HG03354 (cell line): ENCODE measurements around the gene INSYN2B.
A peak's percentile ranks its signal among the peaks of the same experiment; 100 is the strongest.
"Not testable (repeated sequence)": the region's sequence is repeated elsewhere in the genome, so short reads cannot be mapped to it uniquely, and the experiment has no call there.

Experiments
- ATAC-seq: cut with Tn5 transposase; IDR thresholded peaks from one replicate; pipeline ENCODE4 v1.9.1; 2021; ENCODE audit warnings: mild to moderate bottlenecking; ENCODE audit not compliant: unreplicated experiment, poor library complexity, severe bottlenecking

The INSYN2B gene

GRCh38 chr5:169867347-169867746, 112.9 kb downstream of the INSYN2B start:
- ATAC-seq: no peak

DNA sequence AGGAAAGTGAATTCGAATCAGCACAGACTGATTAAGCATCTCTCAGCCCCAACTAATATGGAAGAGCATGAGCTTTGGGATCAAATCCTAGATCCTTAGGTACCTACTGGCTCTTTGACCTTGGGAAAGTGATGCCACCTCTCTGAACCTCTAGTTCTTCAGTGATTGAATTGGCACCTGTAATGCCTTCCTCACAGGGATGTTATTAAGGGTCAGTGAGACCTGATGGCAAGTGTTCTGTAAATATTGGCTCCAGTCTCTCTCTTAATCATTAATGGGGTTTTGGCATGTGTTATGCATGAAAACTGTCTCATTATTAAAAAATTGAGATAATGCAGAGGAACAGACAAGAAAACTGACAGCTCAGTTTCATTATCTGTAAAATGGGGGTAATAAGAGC, 115.8 kb downstream of the INSYN2B start:
- no peak for ATAC-seq

DNA sequence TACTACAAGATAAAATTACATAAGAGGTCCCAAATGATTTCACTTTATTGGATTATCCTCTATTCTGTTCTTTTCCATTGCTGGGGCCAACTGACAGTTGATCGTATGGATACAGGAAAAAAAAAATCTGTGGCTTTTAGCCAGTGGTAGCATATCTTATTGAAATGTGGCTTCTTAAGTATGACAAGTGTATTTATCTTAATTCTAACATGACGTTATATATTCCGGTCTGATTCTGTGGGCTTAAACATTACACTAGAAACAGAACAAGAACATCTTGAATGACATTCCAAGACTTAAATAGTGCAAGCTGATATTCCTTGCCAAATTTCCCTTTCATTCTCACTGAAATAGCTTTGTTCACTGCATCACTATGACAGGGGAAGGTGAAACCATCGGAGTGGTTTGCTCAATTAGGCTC, 117.9 kb downstream of the INSYN2B start:
- no peak for ATAC-seq

DNA sequence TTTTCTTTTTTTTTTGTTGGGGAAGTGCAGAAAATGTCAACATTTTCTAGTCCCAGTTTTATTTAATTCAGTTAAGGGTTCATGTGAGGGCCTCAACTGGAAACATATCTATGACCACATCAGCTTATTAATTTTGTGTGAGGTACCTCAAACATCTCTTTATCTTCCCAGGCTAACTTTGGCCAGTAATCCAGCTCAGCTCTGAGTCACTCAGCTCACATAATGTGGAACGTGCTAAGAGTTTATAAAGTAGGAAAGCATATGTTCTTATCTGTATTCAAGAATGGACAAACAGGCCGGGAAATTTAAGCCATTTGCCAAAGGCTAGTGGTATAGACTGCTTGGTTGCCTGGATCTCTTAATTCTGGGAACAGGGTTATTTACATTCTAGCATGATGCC, 118.4 kb downstream of the INSYN2B start:
- ATAC-seq: no peak

GRCh38 chr5:169861433-169861832, 118.9 kb downstream of the INSYN2B start:
- no peak for ATAC-seq

DNA sequence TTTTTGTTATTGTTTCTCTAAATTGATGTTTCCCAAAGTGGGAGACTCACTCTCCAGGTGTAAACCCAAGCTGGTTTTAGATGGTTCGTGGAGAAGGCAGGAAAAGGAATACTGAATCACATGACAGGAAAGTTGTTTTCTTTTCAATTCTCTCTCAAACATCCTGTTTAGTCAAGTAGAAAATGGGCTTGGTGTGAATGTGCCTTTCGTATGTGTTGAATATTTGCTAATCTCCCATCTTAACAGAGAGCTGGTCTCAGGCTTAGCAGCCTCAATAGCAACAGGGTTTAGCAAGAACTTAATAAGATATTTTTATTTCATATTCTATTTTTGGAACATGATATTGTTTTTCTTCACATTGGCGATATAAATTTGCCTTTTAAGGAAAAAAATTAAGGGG, 119.7 kb downstream of the INSYN2B start:
- peak; percentile 60 for ATAC-seq

DNA sequence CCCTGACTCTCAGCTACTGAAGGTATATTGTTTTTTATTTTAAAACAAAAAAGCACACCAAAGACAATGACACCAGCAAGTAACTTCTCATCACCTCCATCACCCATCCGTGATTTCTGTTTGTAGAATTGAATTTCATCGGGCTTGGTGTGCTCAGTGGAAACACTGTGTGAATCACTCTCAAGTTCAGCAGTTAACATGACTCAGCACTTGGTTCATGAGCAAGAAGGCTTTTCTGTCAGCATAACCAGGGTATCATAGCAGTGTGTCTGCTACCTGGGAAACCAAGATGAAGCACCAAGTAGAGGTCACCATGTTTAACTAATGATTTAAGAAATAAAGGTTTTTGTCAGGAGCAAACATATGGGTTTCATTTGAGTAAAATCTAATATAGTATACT, 123.7 kb downstream of the INSYN2B start:
- ATAC-seq: no peak

DNA sequence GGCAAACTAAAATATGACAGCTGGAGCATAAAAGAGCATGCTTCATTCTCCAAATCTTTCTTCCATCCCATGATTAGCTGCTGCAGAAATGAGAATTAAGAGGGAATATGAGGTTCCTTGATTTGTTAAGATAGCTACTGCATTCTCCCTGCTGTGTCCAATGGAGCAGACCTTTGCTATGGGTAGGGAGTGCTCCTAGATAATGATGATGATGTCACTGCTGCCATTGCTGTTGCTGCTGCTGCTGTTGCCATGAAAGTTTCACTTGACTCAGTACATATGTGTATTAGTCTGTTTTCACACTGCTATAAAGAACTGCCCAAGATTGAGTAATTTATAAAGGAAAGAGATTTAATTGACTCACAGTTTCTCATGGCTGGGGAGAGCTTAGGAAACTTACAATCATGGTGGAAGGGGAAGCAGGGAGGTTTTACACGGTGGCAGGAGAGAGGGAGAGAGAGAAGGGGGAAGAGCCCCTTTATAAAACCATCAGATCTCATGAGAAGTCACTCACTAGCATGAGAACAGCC, 128.9 kb downstream of the INSYN2B start:
- ATAC-seq: no peak

GRCh38 chr5:169850409-169850808, 129.9 kb downstream of the INSYN2B start:
- no peak for ATAC-seq

DNA sequence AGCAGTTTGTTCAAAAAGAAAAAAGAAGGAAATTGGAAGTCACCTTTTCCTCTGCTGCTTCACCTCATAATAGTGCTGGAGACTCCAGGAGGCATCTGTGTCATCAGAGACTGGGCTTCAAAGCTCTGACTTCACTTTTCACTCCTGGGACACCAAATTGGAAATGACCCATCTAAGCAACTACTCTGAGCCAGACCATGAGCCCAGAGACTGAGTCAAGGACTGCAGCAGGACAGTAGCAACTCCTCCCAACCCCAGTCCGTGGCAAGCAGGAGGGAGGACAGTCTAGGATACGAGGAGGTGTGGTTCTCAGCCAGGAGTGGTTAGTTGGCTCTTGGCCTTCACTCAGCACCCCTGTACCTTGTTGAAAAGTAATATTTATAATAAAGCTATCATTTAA, 131.5 kb downstream of the INSYN2B start:
- ATAC-seq: no peak

DNA sequence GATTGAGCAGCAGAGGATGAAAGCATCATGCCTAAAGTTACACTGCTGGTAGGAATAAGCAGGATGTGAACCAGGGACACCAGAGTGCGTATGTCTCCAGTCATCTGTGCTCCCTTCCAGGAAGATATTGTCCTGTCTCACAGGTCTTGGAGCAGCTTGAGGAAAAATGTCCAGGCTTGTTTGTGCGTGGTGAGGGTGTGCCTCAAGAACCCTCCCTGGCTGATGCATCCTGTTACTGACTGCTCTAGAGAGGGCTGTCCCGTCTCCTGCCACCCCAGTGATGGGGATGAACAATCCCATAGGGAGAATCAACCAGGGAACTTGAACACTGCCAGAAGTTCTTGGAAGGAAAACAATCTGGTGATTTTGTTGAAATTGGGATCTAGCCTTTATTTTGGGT, 132.0 kb downstream of the INSYN2B start:
- no peak for ATAC-seq

GRCh38 chr5:169847519-169847918, 132.8 kb downstream of the INSYN2B start:
- no peak for ATAC-seq

DNA sequence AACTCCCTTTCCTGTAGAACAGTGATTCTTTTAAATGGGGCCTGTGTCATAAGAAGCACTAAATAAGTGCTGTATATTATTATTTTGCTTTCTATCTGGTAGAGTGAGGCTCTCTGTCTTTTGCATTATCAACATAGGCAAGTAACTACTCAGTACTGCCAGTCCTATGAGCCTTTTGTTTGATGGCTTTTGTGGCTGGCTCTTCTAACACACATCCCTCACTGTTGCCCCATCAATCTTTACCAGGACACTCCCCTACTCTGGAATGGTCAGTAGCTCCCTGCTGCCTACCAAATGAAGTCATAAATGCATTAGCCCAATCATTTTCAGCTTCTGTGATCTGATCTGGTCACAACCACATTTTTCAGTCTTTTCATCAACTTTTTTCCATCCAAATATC, 137.6 kb downstream of the INSYN2B start:
- no peak for ATAC-seq

GRCh38 chr5:169840405-169840804, 139.9 kb downstream of the INSYN2B start:
- no peak for ATAC-seq

GRCh38 chr5:169838688-169839087, 141.6 kb downstream of the INSYN2B start:
- peak; percentile 82 for ATAC-seq

DNA sequence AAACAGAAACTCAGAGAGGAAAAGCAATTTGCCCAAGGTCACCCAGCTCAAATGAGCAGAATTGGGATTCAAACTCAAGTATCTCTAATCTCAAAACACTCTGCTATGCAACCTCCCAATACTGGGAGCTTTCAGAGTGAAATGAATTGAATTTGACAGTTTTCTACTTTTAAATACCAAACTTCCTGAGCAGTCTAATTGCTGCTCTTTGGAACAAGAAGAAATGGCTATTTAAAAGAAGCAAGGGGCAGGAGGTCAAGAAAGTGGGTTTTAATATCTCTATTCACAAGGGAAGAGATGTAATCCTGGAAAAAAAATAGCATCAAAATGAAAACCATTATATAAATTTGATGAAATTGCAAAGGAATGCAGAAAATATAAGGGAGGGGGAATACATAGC, 142.6 kb downstream of the INSYN2B start:
- no peak for ATAC-seq

DNA sequence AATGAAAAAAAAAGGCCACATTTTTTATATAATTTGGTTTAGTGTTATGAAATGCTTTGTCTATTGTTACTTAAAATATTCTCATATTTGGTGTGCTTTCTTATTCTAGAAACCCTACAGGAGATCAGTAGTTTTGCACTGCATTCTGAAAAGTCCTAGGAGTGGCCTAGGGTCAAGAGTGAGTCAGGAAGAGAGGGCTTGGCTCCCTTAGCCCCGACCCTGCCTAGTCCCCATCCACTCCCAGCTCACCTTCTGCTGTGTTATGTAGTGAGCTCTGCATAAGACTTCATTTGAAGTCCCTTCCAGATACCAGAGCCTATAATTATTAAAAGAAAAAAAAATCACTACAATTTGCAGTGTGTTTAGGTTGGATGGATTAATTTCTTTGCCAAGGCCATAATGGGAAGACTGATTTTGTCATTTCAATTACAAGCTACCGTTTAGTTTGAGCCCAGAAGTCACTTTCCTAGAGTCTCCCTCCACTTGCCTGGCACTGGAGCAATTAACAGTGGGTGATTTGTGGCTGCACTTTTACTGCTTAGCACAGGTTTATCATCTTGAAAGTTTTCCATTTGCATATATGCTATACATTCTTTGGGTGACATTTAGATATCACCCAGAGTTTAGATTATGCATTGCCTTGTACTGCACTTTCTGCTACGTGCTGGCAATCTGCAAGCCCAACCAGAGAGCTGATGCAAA, 143.3 kb downstream of the INSYN2B start:
- ATAC-seq: no peak

DNA sequence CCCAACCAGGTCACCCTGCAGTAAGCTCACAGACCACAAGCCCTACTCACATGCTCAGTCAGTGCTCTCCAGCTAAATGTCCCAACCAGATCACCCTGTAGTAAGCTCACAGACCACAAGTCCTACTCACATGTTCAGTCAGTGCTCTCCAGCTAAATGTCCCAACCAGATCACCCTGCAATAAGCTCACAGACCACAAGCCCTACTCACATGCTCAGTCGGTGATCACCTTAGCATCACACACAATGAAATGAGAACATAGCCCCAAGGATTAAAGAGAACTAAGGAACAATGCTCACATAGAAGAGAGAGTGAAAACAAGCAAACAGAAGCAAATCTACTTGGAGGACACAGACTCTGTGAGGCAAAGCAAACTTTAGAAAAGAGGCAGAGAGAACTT, 145.8 kb downstream of the INSYN2B start:
- not testable (repeated sequence) for ATAC-seq

GRCh38 chr5:169833681-169834292, 146.5 kb downstream of the INSYN2B start:
- not testable (repeated sequence) for ATAC-seq

GRCh38 chr5:169832845-169833244, 147.4 kb downstream of the INSYN2B start:
- ATAC-seq: no peak

DNA sequence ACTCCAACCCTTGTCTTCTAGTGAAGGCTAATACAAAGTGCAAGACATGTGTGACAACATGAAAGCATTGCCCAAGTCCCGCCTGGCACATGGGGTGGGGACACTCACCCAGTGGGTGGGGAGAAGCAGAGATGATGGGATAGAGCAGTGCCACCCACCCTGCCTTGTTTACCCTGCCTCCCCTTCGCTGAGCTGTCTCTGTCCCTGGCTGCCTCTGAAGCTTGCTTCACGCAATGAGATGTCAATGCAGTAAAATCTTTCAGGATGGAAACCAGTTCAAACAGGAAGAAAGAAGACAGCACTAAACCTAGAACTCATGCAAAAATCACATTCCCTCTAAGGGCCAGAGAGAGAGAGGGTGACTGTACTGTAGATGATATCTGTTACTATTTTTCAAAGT, 148.0 kb downstream of the INSYN2B start:
- no peak for ATAC-seq
